IPS DF 4.7 (cell line): ENCODE results near the gene ATP6V1F.

Source experiments
- DNase-seq: peaks from one replicate; pipeline ENCODE4 v3.0.0-alpha.2; 2013; ENCODE audit warnings: low spot score; ENCODE audit errors: extremely low read depth

Gene ATP6V1F

DNA sequence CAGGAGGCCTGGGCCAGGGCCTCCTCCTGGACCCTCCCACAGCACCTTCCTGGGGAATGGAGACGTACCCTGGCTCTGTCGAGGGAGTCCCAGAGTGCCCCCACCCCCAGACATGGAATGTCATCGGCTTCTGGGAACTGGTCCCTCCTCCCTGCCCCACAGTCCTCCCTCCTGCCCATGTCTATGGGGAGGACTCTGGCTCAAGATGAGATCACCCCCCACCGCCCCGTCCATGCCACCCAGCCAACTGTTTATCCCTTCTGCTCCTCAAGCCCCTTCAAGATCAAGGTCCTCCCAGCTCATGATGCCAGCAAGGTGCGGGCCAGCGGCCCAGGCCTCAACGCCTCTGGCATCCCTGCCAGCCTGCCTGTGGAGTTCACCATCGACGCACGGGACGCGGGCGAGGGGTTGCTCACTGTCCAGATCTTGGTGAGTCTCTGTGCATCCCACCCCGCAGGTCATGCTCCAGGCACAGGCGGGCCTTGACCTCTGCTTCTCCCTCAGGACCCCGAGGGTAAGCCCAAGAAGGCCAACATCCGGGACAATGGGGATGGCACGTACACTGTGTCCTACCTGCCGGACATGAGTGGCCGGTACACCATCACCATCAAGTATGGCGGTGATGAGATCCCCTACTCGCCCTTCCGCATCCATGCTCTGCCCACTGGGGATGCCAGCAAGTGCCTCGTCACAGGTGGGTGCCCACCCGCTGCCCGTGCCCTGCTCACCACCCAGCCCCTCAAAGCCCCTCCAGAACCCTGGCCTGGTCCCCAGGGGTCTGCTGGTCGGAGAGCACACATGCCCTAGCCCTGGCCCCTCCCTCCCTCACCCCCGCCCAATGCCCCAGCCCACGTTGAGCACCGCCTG lies 14.1 kb upstream of the ATP6V1F start:
- no peak for DNase-seq

DNA sequence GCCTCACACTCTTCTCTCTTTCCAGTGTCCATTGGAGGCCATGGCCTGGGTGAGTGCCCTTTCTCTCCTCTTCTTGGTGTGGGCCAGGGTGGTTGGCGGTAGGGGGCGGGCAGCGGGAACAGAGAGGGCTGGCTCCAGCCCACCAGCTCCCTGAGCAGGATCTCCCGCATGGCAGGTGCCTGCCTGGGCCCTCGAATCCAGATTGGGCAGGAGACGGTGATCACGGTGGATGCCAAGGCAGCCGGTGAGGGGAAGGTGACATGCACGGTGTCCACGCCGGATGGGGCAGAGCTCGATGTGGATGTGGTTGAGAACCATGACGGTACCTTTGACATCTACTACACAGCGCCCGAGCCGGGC lies 13.5 kb upstream of the ATP6V1F start:
- no peak for DNase-seq

DNA sequence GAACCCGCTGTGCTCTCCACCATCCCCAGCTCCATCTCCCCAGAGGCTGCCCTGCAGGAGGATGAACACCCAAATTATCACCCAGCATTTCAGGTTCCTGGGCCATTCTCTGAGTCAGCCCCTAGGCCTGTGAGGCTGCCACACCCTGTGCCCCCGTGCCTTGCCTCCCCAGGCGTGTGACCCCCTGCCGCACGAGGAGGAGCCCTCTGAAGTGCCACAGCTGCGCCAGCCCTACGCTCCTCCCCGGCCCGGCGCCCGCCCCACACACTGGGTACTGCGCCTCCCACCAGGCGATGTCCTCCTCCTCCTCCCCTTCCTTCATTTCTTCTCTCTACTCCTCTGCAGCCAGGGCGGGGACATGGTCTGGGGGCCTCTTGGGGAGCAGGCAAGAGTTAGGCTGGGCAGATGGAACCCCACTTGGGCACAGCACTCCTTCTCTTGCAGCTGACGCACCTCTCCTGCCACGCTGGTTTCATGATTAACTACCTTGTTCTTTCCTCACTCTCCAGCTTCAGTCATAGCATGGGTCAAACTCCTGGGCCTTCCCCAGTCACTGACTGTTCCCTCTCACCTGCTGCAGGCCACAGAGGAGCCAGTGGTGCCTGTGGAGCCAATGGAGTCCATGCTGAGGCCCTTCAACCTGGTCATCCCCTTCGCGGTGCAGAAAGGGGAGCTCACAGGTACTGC lies 12.7 kb upstream of the ATP6V1F start:
- no peak for DNase-seq

DNA sequence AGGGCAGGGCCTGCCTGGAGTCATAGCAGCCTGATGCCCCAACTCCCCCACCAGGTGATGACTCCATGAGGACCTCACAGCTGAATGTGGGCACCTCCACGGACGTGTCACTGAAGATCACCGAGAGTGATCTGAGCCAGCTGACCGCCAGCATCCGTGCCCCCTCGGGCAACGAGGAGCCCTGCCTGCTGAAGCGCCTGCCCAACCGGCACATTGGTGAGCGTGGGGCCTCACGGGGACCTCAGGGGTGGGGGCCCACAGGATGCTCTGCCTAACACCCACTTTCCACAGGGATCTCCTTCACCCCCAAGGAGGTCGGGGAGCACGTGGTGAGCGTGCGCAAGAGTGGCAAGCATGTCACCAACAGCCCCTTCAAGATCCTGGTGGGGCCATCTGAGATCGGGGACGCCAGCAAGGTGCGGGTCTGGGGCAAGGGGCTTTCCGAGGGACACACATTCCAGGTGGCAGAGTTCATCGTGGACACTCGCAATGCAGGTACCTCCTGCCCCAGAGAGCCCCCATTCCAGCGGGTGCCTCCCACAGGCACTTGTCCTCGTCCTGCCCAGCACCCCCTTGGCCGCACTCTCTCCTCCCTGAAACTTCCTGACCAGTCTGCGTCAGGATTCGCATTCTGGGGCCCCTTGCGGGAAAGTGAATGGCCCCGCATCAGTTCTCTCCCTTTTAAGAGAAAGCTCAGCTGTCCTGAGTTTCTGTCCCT lies 10.0 kb upstream of the ATP6V1F start:
- DNase-seq, result no peak

DNA sequence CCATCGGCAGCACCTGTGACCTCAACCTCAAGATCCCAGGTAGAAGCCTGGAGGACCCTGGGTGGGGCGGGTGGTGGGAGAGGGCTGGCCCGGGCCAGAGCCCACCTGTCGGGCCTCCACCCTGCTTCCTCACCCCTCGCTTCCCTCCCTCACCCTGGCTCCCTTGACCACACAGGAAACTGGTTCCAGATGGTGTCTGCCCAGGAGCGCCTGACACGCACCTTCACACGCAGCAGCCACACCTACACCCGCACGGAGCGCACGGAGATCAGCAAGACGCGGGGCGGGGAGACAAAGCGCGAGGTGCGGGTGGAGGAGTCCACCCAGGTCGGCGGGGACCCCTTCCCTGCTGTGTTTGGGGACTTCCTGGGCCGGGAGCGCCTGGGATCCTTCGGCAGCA lies 8.9 kb upstream of the ATP6V1F start:
- DNase-seq, result no peak

DNA sequence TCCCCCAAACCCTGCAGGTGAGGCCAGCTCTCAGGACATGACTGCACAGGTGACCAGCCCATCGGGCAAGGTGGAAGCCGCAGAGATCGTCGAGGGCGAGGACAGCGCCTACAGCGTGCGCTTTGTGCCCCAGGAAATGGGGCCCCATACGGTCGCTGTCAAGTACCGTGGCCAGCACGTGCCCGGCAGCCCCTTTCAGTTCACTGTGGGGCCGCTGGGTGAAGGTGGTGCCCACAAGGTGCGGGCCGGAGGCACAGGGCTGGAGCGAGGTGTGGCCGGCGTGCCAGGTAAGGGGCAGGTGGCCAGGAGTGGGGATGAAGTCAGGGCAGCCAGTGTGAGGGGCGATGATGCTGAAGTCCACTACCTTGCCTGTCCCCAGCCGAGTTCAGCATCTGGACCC lies 8.3 kb upstream of the ATP6V1F start:
- no peak for DNase-seq

DNA sequence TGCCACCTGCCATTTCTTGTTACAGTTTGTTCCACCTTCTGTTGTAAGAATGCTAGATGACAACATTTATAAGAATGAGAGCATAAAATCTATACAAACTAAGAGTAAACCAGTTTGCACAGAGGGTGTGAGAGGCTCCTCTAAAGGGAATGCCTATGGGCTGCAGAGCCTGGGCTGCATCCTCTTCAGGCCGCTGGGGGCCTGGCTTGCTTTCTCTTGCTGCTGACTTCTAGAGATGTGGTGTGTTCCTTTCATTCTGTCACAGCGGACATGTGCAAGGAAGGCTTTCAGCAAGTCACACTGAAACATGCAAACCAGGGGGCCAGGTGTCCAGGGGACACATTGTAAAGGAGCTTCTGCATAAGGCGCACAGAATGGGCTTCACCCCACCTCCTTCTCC lies 7.1 kb upstream of the ATP6V1F start:
- DNase-seq, result no peak

DNA sequence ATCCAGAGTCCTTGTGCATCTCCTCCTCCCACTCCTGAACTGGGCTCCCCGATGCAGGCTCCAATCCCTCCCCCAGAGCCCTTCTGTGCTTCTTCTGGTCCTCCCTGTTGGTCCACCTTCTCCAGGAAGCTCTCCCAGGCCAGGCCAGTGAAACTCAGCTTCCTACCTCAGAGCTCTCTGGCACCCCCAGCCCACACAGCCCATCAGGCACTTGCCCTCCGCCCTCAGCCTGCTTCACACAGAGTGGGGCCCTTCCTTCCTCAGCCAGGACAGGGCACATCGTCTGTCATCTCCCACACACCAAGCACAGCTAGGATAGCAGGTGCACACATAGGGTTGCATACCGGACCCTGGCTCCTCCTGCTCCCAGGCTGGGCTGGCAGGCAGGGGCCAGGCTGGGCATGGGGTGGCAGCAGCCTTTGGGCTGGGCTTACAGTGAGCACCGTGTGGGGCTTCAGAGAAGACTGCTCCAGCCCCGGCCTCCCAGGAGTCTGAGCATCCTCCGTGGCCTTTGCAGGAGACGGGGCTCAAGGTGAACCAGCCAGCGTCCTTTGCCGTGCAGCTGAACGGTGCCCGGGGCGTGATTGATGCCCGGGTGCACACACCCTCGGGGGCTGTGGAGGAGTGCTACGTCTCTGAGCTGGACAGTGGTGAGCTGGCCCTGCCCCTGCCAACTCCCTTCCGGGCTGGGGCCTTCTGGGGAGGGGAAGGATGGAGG lies 6.5 kb upstream of the ATP6V1F start:
- DNase-seq, result no peak

DNA sequence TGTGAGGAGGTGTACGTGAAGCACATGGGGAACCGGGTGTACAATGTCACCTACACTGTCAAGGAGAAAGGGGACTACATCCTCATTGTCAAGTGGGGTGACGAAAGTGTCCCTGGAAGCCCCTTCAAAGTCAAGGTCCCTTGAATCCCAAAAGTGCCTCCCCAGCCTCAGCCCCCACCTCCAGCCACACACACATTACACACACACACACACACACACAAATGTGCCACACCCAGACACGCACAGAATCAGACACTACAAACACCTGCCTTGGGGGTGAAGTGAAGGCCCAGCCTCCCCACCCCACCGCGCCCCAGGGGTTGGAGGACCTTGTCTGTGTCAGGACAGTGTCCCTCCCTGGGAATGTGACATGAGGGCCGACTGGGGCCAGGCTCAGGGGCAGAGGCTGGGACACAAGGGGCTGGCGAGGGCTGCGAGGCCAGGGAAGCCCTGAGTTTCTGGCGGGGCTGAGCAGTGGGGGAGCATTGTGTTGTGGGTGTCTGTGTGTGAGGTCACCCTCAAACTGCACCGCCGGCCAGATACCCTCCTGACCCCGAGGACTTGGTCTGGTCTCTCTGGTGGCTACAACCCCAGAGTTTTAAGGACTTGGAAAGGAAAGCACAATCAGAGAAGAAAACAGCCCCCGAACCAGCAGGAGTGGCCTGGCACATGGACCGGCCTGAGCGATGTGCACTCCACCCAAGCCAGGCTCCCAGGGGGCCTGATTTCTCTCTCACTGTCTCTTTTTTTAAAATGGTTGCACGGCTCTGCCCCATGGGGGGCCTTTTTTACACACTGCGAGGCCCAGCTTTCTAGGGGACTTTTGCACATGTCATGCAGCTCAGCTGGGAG lies 4.0 kb upstream of the ATP6V1F start:
- DNase-seq, result no peak

DNA sequence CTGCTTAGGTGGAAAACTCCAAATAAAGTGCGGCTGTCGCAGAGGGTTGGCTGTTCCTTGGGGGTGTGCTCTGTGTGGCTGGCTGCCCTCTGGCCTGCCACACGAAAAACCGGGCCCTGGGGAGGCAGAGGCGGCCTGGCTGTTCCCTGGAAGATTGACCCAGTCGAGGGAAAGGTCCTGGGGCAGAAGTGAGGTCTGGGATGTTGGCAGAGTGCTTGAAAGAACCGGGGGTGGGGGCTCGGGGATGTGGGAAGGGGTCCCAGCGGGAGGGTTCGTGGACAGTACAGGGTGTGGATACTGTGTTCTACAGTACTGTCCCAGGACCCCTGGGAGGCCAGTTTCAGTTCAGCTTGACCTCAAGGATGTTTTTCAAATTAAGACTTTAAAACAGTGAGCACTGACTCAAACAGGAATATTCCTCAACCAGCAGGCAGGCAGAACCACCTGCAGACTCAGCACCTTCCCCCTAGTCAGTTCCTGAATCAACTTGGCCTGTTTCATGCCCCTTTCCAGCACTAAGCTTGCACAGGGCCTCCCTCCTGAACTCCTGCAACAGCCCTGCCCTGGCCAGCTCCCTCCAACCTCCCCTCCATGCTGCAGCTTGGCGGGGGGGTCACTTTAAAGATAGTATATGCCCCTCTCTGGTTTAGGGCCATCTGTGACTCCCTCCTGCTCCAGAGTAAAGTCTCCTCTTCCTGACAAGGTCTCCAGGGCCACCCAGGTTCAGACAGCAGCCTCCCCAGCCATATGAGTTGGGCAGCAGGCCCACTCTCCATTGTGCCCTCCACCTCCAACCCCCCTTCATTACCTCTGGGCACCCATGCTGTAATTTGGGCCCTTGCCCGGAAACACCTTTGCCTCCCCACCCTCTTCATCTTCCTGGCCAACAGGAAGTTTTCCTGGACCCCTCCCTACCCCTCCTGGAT lies 3.2 kb upstream of the ATP6V1F start:
- DNase-seq, result no peak

DNA sequence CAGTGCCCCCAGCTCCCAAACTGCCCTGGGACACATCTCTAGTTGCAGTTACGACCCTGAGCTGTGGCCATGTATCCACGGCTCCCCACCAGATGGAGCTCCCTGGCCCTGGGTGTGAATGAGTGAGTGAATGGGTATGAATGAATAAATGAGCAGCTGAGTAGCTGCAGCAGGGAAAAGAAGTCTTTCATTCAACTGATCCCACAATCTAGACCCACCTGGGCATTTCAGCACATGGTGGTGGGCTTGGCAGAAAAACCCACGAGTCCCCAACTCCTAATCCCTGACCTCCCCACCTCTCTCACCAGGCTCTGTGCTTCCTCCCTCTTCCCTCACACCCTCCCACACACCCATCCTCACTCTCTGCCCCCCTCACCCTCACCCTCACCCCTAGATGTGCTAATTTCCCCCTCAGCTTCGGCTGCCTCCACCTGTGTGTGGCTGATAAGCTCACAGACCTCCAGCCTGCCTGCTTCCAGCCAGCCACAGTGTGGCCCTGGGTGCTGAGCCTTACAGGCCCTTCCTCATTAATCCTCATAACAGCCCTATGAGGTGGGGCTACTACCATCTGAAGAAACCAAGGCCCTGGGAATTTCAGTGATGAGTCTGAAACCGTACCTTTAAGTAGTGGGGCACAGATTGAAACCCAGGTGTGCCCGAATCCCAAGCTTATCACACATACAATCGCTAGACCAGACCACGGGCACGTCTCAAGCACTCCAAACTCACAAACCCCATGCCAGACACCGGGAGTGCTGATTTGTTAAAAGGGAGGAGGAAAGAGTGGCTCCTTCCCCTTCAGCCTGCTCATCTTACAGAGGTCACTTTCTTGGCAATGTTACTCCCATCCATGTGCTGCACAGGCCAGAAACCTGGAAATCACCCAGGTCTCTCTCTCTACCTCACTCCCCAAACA lies 2.2 kb upstream of the ATP6V1F start:
- DNase-seq, result no peak

DNA sequence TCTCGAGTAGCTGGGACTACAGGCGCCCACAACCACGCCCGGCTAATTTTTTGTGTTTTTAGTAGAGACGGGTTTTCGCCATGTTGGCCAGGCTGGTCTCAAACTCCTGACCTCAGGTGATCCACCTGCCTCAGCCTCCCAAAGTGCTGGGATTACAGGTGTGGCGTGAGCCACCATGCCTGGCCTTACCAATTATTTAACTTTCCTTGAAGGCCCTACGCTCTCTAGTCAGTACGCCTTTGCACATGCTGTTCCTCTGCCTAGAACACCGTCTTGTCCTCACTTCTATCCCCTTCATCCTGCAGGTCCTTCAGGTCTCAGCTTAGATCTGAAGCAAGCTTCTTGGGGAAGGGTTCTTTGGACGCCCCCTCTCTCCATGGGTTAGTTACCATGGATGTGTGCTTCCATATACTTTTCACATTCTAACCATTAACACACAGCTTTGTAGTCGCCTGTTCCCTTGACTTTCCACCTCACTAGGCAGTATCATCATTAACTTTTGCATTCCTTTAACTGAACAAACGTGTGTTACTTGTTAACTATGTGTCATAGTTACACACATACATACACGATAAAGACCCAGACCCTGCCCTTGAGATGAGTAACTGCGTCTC lies 592 bp upstream of the ATP6V1F start:
- DNase-seq, result no peak

DNA sequence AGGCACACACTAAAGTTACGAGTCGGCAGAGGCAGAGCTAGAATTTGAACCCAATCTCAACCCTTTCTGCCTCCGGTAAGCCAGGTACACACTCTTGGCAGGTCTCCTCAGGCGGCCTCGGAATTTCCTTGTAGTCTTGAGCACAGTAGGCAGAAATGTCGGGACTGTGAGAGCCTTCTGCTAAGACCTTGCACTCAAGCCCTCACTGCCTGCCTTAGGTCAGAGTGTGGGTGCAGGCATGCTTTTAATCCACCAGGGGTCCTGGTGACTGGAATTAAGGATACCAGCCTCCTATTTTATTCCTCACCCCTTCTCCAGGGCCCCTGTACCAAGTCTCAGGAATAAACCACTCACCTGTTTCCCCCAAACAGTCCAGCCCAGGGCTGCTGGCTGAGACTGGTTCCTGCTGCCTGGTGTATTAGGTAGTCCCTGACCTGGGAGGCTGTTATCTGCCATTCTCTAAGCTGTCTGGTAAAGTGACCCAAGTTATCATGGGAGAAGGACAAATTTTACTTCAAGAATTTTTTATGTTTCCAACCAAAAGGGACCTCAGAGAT lies 855 bp downstream of the ATP6V1F start:
- no peak for DNase-seq

DNA sequence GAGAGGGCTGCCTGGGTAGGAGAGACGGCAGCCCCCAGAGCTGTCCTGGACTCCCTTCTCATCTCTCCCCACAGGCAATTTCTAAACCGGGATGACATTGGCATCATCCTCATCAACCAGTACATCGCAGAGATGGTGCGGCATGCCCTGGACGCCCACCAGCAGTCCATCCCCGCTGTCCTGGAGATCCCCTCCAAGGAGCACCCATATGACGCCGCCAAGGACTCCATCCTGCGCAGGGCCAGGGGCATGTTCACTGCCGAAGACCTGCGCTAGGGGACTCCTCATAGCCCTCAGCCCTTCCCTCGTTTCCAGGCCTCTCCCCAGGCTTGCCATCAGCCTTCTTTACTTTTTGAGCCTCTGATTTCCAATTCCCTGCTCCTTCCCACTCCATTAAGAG lies 2.6 kb downstream of the ATP6V1F start:
- DNase-seq, result no peak

DNA sequence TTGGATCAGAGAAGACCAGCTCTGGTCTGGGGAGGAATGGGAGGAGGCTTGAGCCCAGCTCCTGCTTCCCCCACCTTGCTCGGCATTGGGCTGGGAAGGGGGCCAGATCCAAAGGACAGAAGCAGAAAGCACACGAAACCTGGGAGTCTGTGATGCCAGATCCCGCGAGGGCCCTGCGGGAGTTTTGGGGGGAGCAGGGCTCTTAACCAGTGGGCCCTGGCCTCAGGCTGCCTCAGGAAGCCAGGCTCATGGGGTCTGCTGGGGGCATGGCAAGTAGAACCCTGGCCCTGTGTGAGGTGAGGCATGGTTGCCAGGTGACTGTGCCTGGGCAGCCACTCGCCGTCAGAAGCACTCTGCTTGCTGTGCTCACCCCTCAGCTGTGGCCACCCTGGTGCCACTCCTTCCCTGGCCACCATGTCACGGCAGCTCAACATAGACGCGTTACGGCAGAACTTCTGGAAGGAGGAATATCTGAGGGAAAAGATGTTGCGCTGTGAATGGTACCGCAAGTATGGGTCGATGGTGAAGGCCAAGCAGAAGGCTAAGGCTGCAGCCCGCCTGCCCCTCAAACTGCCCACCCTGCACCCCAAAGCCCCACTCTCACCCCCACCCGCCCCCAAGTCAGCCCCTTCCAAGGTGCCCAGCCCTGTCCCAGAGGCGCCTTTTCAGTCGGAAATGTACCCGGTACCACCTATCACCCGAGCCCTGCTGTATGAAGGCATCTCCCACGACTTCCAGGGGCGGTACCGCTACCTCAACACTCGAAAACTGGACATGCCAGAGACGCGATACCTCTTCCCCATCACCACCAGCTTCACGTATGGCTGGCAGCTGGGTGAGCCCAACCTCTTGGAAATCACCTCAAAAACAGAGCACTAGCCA lies 3.6 kb downstream of the ATP6V1F start:
- no peak for DNase-seq

DNA sequence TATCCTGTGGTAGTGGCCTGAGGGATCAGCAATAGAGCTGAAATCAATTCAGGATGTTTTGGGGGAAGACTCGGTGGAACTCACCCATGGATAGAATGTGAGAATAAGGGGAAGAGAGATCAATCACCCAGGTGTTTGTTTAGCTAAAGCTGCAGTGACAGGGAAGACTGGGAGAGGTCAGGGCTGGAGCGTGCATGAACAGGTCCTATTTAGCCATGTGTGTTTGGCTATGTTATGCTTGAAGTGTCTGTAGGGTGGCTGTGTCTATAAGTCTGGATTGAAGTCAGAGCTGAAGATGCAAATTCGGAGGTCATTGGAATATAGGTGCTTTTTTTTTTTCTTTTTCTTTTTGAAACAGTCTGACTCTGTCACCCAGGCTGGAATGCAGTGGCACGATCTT lies 4.6 kb downstream of the ATP6V1F start:
- no peak for DNase-seq
